NCI-H2196 (cell line): Measurements from ENCODE around the gene LRRC75B.
"Not testable (repeated sequence)": the region's sequence is repeated elsewhere in the genome, so short reads cannot be mapped to it uniquely, and the experiment has no call there.

Experiments
- DNase-seq: peaks from one replicate; lab custom pipeline; 2025; ENCODE audit not compliant: unreplicated experiment; lab: John Stamatoyannopoulos, UW

LRRC75B gene

GRCh38 chr22:24602847-24603769, 10.2 kb upstream of the LRRC75B start, which contains the start of gene GGT1:
Gene GGT1 (plus strand): TSS chr22:24603193. CDS start chr22:24611082, 7,889 bp downstream.
- DNase-seq, result peak; percentile 6

- not testable (repeated sequence) for DNase-seq
These were observed 9.4 kb upstream of the LRRC75B start for GRCh38 chr22:24602105-24602749.

- peak; percentile 48 for DNase-seq
These were observed 8.6 kb upstream of the LRRC75B start for GRCh38 chr22:24601217-24602104.

GRCh38 chr22:24599958-24600715, 7.3 kb upstream of the LRRC75B start:
- DNase-seq, result not testable (repeated sequence)

- no peak for DNase-seq
These were observed 6.6 kb upstream of the LRRC75B start for GRCh38 chr22:24599514-24599913.

GRCh38 chr22:24597076-24597475, 4.2 kb upstream of the LRRC75B start:
- DNase-seq, result not testable (repeated sequence)

- DNase-seq, result no peak
These were observed 3.0 kb upstream of the LRRC75B start for GRCh38 chr22:24595863-24596262.

GRCh38 chr22:24595228-24595627, 2.4 kb upstream of the LRRC75B start:
- no peak for DNase-seq

GRCh38 chr22:24594569-24595120, 1.8 kb upstream of the LRRC75B start:
- peak; percentile 25 for DNase-seq

- DNase-seq, result peak; percentile 25
These were observed 1.1 kb upstream of the LRRC75B start for GRCh38 chr22:24593836-24594568.

- not testable (repeated sequence) for DNase-seq
These were observed 624 bp upstream of the LRRC75B start for GRCh38 chr22:24593559-24593835.

GRCh38 chr22:24592058-24592850, 619 bp downstream of the LRRC75B start:
- DNase-seq, result no peak

GRCh38 chr22:24591286-24591830, 1.5 kb downstream of the LRRC75B start:
- no peak for DNase-seq

- no peak for DNase-seq
These were observed 2.2 kb downstream of the LRRC75B start for GRCh38 chr22:24590596-24591173.

- DNase-seq, result no peak
These were observed 3.3 kb downstream of the LRRC75B start for GRCh38 chr22:24589518-24590030.

- no peak for DNase-seq
These were observed 4.0 kb downstream of the LRRC75B start for GRCh38 chr22:24588757-24589481.

GRCh38 chr22:24588381-24588756, 4.5 kb downstream of the LRRC75B start:
- no peak for DNase-seq
